CD14-positive monocyte (primary cell): ENCODE measurements around the gene HMHB1. TPM values are rescaled to one million over a fixed set of nuclear protein-coding genes. Genes with fewer than 3 reads are reported as not detected.
"Not testable (repeated sequence)": the region's sequence is repeated elsewhere in the genome, so short reads cannot be mapped to it uniquely, and the experiment has no call there.

Experiments
- DNase-seq, 3 donors: peaks; one replicate each; pipeline ENCODE4 v3.0.0-alpha.2; 2011 to 2022
- H2AFZ ChIP-seq: 2 replicates; pipeline ENCODE4 v1.6.0; 2012; ENCODE audit warnings: mild to moderate bottlenecking, low read depth, low read length, inconsistent platforms; ENCODE audit not compliant: insufficient read depth, poor library complexity, severe bottlenecking
- H3K27ac ChIP-seq, 2 donors: 1 replicate in 1 of 2; 2 replicates in 1 of 2; pipeline ENCODE4 v1.5.1; 2012 to 2013; ENCODE audit warnings: low read length in 2 of 2, control low read depth in 1 of 2, inconsistent platforms in 1 of 2, low read depth in 1 of 2, mild to moderate bottlenecking in 1 of 2
- H3K27me3 ChIP-seq, 2 donors: one replicate each; pipeline versions ENCODE4 v1.6.0 to v1.6.1; 2011 to 2013; ENCODE audit warnings: low read length in 2 of 2; ENCODE audit not compliant: control insufficient read depth in 2 of 2, insufficient read depth in 2 of 2
- H3K36me3 ChIP-seq, 2 donors: replicated peaks in 1 of 2; 1 replicate in 1 of 2; 2 replicates in 1 of 2; pipeline versions ENCODE4 v1.5.1 to v1.6.1; 2012 to 2013; ENCODE audit warnings: low read length in 2 of 2, control low read depth in 1 of 2, inconsistent platforms in 1 of 2, mild to moderate bottlenecking in 1 of 2; ENCODE audit not compliant: insufficient read depth in 2 of 2, control insufficient read depth in 1 of 2
- H3K4me1 ChIP-seq, 2 donors: 1 replicate in 1 of 2; 2 replicates in 1 of 2; pipeline versions ENCODE4 v1.5.1 to v1.6.1; 2012 to 2013; ENCODE audit warnings: low read length in 2 of 2, control low read depth in 1 of 2, inconsistent platforms in 1 of 2, mild to moderate bottlenecking in 1 of 2, moderate library complexity in 1 of 2; ENCODE audit not compliant: insufficient read depth in 2 of 2, control insufficient read depth in 1 of 2
- H3K4me2 ChIP-seq: replicated peaks from 2 replicates; pipeline ENCODE3; 2012; ENCODE audit warnings: low read length, moderate library complexity, mild to moderate bottlenecking; ENCODE audit not compliant: poor library complexity, severe bottlenecking; ENCODE audit errors: extremely low read depth
- H3K4me3 ChIP-seq, 3 experiments: fragments of 200-600 bp in 1 of 3; sonication (generic) in 1 of 3; replicated peaks in 1 of 3; 1 replicate in 2 of 3; 2 replicates in 1 of 3; pipeline ENCODE4 v1.5.1; 2011 to 2013; ENCODE audit warnings: low read length in 3 of 3, mild to moderate bottlenecking in 3 of 3, control low read depth in 2 of 3, low read depth in 2 of 3, inconsistent platforms in 1 of 3, moderate library complexity in 1 of 3
- H3K79me2 ChIP-seq: 2 replicates; pipeline ENCODE4 v1.6.0; 2012; ENCODE audit warnings: mild to moderate bottlenecking, control low read depth, inconsistent platforms, low read length, moderate library complexity; ENCODE audit not compliant: insufficient read depth
- H3K9ac ChIP-seq: 2 replicates; pipeline ENCODE4 v1.6.0; 2017; ENCODE audit warnings: low read length, mild to moderate bottlenecking; ENCODE audit not compliant: insufficient read depth, poor library complexity, severe bottlenecking
- H3K9me3 ChIP-seq, 2 donors: replicated peaks in 1 of 2; 1 replicate in 1 of 2; 2 replicates in 1 of 2; pipeline versions ENCODE4 v1.5.1 to v1.6.1; 2012 to 2013; ENCODE audit warnings: low read length in 2 of 2, control low read depth in 1 of 2; ENCODE audit not compliant: control insufficient read depth in 1 of 2, insufficient read depth in 1 of 2
- H4K20me1 ChIP-seq: 2 replicates; pipeline ENCODE4 v1.6.0; 2012; ENCODE audit warnings: mild to moderate bottlenecking, low read length, control low read depth, moderate library complexity; ENCODE audit not compliant: insufficient read depth
- H3K27ac Mint-ChIP-seq, 7 donors: one replicate each; pipeline ENCODE4 v1.8.0; 2020; ENCODE audit warnings: mild to moderate bottlenecking in 7 of 7, mixed read lengths in 7 of 7, moderate library complexity in 6 of 7, inconsistent platforms in 2 of 7
- H3K27me3 Mint-ChIP-seq, 3 donors: one replicate each; pipeline ENCODE4 v1.8.0; 2021 to 2022; ENCODE audit warnings: low read depth in 3 of 3, mild to moderate bottlenecking in 3 of 3, mixed read lengths in 3 of 3, moderate library complexity in 3 of 3, inconsistent platforms in 1 of 3
- H3K36me3 Mint-ChIP-seq, 2 donors: one replicate each; pipeline ENCODE4 v1.8.0; 2020; ENCODE audit warnings: mixed read lengths in 2 of 2, inconsistent platforms in 1 of 2, mild to moderate bottlenecking in 1 of 2
- H3K4me1 Mint-ChIP-seq: one replicate; pipeline ENCODE4 v1.8.0; 2020; ENCODE audit warnings: mild to moderate bottlenecking, mixed read lengths
- H3K4me3 Mint-ChIP-seq, 2 donors: one replicate each; pipeline ENCODE4 v1.8.0; 2020; ENCODE audit warnings: mild to moderate bottlenecking in 2 of 2, mixed read lengths in 2 of 2, moderate library complexity in 1 of 2
- H3K9me3 Mint-ChIP-seq, 7 donors: one replicate each; pipeline ENCODE4 v1.8.0; 2020 to 2022; ENCODE audit warnings: mixed read lengths in 7 of 7, mild to moderate bottlenecking in 6 of 7, moderate library complexity in 6 of 7, inconsistent platforms in 2 of 7
- WGBS: methylation state at CpG from one replicate; pipeline ENCODE4 v1.1.5; 2013; ENCODE audit warnings: missing lambda C conversion rate; ENCODE audit not compliant: insufficient coverage; 5-methylcytosine and 5-hydroxymethylcytosine counted together
- intact Hi-C, 2 donors: fragments of 100-400 bp; cut with micrococcal nuclease; formaldehyde crosslinking; loops; one replicate each; pipeline versions ENCODE4 v1.15.0 to v1.15.1; 2023
- polyA plus RNA-seq, 3 donors: library from polyadenylated mRNA; depleted of rRNA in 1 of 3; unstranded in 2 of 3; stranded (reverse) in 1 of 3; fragments of 300-500 nt in 2 of 3; fragments of >200 nt in 1 of 3; fragmentation: Illumina TruSeq in 2 of 3; gene quantifications; 1 replicate in 2 of 3; 2 replicates in 1 of 3; pipeline ENCODE4 v1.2.3, GENCODE V29; 2012 to 2021
- TF ChIP-seq, protein P1 (sequence below): fragments of 200-600 bp; IDR thresholded peaks from one replicate; pipeline ENCODE4 v1.8.0; 2022; ENCODE audit warnings: antibody characterized with exemption, mild to moderate bottlenecking

Gene HMHB1
- polyA plus RNA-seq, 3 donors: not detected

GRCh38 chr5:143806579-143806978 lies 5.4 kb upstream of the HMHB1 start:
- H3K4me3 Mint-ChIP-seq: no peak overlapping the region
- Histone ChIP-seq H4K20me1 (no peaks in the 10 kb centered on the region), H3K4me1 (no peaks in the 10 kb centered on the region), H3K79me2 (no peaks in the 10 kb centered on the region), H2AFZ (no peak overlapping the region), H3K4me2 (no peak overlapping the region), H3K9ac (no peak overlapping the region), H3K27ac (no peak overlapping the region), H3K27me3 (no peaks in the 10 kb centered on the region), H3K36me3 (no peaks in the 10 kb centered on the region), H3K9me3 (no peaks in the 10 kb centered on the region), H3K4me3 (no peak overlapping the region)
- H3K4me1 Mint-ChIP-seq: no peaks in the 10 kb centered on the region
- H3K27ac Mint-ChIP-seq: no peak overlapping the region
- TF ChIP-seq, protein P1, sequence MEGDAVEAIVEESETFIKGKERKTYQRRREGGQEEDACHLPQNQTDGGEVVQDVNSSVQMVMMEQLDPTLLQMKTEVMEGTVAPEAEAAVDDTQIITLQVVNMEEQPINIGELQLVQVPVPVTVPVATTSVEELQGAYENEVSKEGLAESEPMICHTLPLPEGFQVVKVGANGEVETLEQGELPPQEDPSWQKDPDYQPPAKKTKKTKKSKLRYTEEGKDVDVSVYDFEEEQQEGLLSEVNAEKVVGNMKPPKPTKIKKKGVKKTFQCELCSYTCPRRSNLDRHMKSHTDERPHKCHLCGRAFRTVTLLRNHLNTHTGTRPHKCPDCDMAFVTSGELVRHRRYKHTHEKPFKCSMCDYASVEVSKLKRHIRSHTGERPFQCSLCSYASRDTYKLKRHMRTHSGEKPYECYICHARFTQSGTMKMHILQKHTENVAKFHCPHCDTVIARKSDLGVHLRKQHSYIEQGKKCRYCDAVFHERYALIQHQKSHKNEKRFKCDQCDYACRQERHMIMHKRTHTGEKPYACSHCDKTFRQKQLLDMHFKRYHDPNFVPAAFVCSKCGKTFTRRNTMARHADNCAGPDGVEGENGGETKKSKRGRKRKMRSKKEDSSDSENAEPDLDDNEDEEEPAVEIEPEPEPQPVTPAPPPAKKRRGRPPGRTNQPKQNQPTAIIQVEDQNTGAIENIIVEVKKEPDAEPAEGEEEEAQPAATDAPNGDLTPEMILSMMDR: no peak
- H3K9me3 Mint-ChIP-seq: peaks cover 0 to 2% (median 0%) of the 10 kb centered on the region in 7 donors
- DNase-seq: no peak
- peaks cover 0 to 1% (median 0%) of the 10 kb centered on the region in 3 donors for H3K27me3 Mint-ChIP-seq
- 80% methylated on average over 1 of the region's 2 CpGs for WGBS
- no peaks in the 10 kb centered on the region for H3K36me3 Mint-ChIP-seq
- intact Hi-C loops: no loop called here

DNA sequence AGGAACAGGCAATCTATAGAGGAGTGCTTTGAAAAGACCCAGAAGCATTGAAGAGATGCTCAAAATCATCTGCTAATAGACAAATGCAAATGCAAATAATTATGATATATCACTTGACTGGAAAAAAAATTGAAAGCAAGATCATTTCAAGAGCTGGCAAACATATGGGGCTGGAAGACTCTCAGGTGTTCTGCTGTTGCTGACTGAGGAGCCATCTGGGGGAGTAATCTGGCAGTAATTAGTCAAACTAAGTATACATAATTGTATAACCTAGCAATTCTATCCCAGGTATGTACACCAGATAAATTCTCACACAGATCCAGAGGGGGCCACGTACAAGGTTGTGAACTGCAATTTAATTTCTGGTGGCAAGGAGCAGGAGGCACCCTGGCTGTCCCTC lies 4.6 kb upstream of the HMHB1 start:
- Histone ChIP-seq H2AFZ (no peak overlapping the region), H3K4me1 (peaks cover 0 to 3% of the 10 kb centered on the region in 2 donors), H3K27me3 (no peaks in the 10 kb centered on the region), H3K4me3 (no peak overlapping the region), H3K36me3 (no peaks in the 10 kb centered on the region), H3K9me3 (no peaks in the 10 kb centered on the region), H4K20me1 (no peaks in the 10 kb centered on the region), H3K27ac (no peak overlapping the region), H3K79me2 (no peaks in the 10 kb centered on the region), H3K4me2 (no peak overlapping the region), H3K9ac (no peak overlapping the region)
- Mint-ChIP-seq H3K9me3 (peaks cover 0 to 2% (median 0%) of the 10 kb centered on the region in 7 donors), H3K27me3 (peaks cover 4 to 7% (median 4%) of the 10 kb centered on the region in 3 donors), H3K4me1 (peaks cover 8% of the 10 kb centered on the region), H3K4me3 (no peak overlapping the region), H3K27ac (no peak overlapping the region), H3K36me3 (no peaks in the 10 kb centered on the region)
- TF ChIP-seq, protein P1: no peak
- intact Hi-C loops: no loop called here
- no CpG with 5 or more reads among the region's 1 CpG for WGBS
- no peak for DNase-seq

- H3K4me2 ChIP-seq, H4K20me1 ChIP-seq, intact Hi-C loops, H3K4me3 Mint-ChIP-seq, H3K27me3 ChIP-seq, H3K4me3 ChIP-seq, DNase-seq, H3K79me2 ChIP-seq, H3K27ac Mint-ChIP-seq, H3K9ac ChIP-seq, H3K4me1 ChIP-seq, H3K36me3 ChIP-seq, H3K27me3 Mint-ChIP-seq, H3K27ac ChIP-seq, H3K36me3 Mint-ChIP-seq, H3K9me3 ChIP-seq, H3K9me3 Mint-ChIP-seq, H2AFZ ChIP-seq: not testable (repeated sequence)
- WGBS: no CpG with 5 or more reads among the region's 4 CpGs
- H3K4me1 Mint-ChIP-seq: peaks cover 12% of the 10 kb centered on the region
Observed at GRCh38 chr5:143816370-143816769, 4.4 kb downstream of the HMHB1 start.
